Lung (tissue), 12 donors: ENCODE data around the gene FNDC8. TPM values are rescaled to one million over a fixed set of nuclear protein-coding genes. Genes with fewer than 3 reads are reported as not detected.

Experiments used
- ATAC-seq: fragments of 200-7000 bp; cut with Tn5 transposase; one replicate; pipeline ENCODE4 v1.9.1; 2020; ENCODE audit warnings: moderate number of reproducible peaks; ENCODE audit not compliant: insufficient read depth, low FRiP score
- DNase-seq, 3 donors: peaks; one replicate each; pipeline ENCODE4 v3.0.0-alpha.2; 2013 to 2017
- H3K27ac ChIP-seq, 2 donors: one replicate each; pipeline ENCODE4 v1.5.1; 2013; ENCODE audit warnings: mild to moderate bottlenecking in 2 of 2, moderate library complexity in 2 of 2, control low read depth in 1 of 2, inconsistent platforms in 1 of 2, low read depth in 1 of 2, low read length in 1 of 2
- H3K27me3 ChIP-seq, 3 donors: one replicate each; pipeline ENCODE4 v1.5.1; 2013; ENCODE audit warnings: low read length in 2 of 3; ENCODE audit not compliant: control insufficient read depth in 3 of 3, insufficient read depth in 3 of 3
- H3K36me3 ChIP-seq, 4 donors: one replicate each; pipeline ENCODE4 v1.5.1; 2013; ENCODE audit warnings: low read length in 4 of 4, mild to moderate bottlenecking in 1 of 4, moderate library complexity in 1 of 4; ENCODE audit not compliant: control insufficient read depth in 4 of 4, insufficient read depth in 4 of 4
- H3K4me1 ChIP-seq, 5 donors: one replicate each; pipeline ENCODE4 v1.5.1; 2013; ENCODE audit warnings: low read length in 5 of 5, mild to moderate bottlenecking in 2 of 5, moderate library complexity in 1 of 5; ENCODE audit not compliant: control insufficient read depth in 5 of 5, insufficient read depth in 5 of 5
- H3K4me3 ChIP-seq: one replicate; pipeline ENCODE4 v1.5.1; 2013; ENCODE audit warnings: mild to moderate bottlenecking, control low read depth, moderate library complexity
- H3K9ac ChIP-seq, 2 donors: one replicate each; pipeline ENCODE4 v1.5.1; 2013; ENCODE audit warnings: low read length in 2 of 2, control low read depth in 1 of 2; ENCODE audit not compliant: insufficient read depth in 1 of 2
- H3K9me3 ChIP-seq, 4 donors: one replicate each; pipeline ENCODE4 v1.5.1; 2013; ENCODE audit warnings: low read length in 3 of 4, mild to moderate bottlenecking in 1 of 4, moderate library complexity in 1 of 4; ENCODE audit not compliant: control insufficient read depth in 4 of 4, insufficient read depth in 3 of 4
- WGBS, 2 donors: extraction: QIAGEN DNeasy Blood & Tissue Kit; methylation state at CpG; one replicate each; pipeline ENCODE4 v1.1.7; 2013; 5-methylcytosine and 5-hydroxymethylcytosine counted together
- polyA plus RNA-seq, 2 donors: library from polyadenylated mRNA; stranded (reverse); fragments of 200-250 nt; gene quantifications; one replicate each; pipeline ENCODE4 v1.2.1, GENCODE V29; 2013
- total RNA-seq, 2 donors: library from RNA; depleted of rRNA in 1 of 2; stranded (reverse); fragments of >200 nt in 1 of 2; gene quantifications; one replicate each; pipeline ENCODE4 v1.2.1, GENCODE V29; 2014 to 2021
- TF ChIP-seq, protein P1 (sequence below): IDR thresholded peaks from 2 replicates; pipeline ENCODE4 v1.5.1; 2012; ENCODE audit warnings: mild to moderate bottlenecking; ENCODE audit errors: control extremely low read depth, extremely low read depth
- donor health status: control.
- donor health status: control.
- donor health status: Bipolar disorder and iron deficiency.
- donor health status: healthy.
- donor health status: DM: yes; HTN: yes; CAD: no.

The FNDC8 gene
- total and polyA plus RNA-seq, 4 donors: not detected

DNA sequence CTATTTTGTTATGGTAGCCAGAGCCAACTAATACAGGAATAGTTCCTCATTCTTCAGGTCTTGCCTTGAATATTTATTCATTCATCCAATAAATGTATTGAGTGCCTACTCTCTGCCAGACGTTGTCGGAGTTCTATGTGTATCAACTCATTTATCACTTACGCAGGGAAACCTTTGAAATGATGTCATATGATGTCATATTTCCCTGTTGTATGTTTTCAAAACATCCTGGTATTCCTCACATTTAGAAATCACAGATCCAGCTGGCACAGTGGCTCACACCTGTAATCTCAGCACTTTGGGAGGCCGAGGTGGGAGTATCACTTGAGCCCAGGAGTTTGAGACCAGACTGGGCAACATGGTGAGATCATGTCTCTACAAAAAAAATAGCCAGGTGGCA, 23.4 kb downstream of the FNDC8 start:
- DNase-seq (no peak), ATAC-seq (no peak)
- WGBS, 2 donors: 75 to 87% methylated on average over 4 of the region's 4 CpGs
- H3K9ac ChIP-seq: no peak overlapping the region
- H3K4me1 ChIP-seq: peaks cover 0 to 8% (median 5%) of the 10 kb centered on the region in 5 donors
- no peaks in the 10 kb centered on the region for H3K9me3 ChIP-seq
- TF ChIP-seq, protein P1, sequence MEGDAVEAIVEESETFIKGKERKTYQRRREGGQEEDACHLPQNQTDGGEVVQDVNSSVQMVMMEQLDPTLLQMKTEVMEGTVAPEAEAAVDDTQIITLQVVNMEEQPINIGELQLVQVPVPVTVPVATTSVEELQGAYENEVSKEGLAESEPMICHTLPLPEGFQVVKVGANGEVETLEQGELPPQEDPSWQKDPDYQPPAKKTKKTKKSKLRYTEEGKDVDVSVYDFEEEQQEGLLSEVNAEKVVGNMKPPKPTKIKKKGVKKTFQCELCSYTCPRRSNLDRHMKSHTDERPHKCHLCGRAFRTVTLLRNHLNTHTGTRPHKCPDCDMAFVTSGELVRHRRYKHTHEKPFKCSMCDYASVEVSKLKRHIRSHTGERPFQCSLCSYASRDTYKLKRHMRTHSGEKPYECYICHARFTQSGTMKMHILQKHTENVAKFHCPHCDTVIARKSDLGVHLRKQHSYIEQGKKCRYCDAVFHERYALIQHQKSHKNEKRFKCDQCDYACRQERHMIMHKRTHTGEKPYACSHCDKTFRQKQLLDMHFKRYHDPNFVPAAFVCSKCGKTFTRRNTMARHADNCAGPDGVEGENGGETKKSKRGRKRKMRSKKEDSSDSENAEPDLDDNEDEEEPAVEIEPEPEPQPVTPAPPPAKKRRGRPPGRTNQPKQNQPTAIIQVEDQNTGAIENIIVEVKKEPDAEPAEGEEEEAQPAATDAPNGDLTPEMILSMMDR: no peak
- peaks cover 0 to 1% (median 0%) of the 10 kb centered on the region in 4 donors for H3K36me3 ChIP-seq
- H3K27ac ChIP-seq: no peak overlapping the region
- no peak overlapping the region for H3K4me3 ChIP-seq
- H3K27me3 ChIP-seq: peaks cover 0 to 3% (median 2%) of the 10 kb centered on the region in 3 donors

DNA sequence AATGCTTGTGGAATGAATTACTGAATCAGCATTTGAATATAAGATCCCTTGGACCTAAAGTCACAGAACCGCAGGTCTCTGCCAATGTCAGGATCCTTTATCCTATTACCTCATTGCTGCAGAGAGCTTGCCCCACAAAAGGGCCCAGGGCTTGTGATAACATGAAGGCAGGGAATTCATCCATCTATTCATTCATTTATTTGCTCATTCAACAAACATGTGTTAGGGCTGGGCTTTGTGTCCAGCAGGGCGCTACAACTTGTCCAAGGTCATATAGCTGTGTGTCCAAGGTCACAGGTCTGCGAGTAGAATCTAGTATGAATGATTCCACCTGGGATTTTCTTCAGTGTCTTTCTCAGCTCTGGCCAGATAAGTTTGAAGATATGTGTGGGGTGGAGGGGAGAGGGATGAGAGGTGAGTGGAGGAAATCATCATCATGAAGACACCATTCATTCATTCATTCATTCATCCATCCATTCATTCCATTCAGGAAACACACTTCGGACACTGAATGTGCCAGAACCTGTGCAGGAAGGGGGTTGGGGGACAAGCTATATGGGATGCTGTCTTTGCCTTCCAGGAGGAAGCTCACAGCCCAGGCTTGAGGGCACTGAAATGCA, 24.9 kb downstream of the FNDC8 start:
- DNase-seq: no peak
- H3K4me1 ChIP-seq: peaks cover 0 to 5% (median 0%) of the 10 kb centered on the region in 5 donors
- TF ChIP-seq, protein P1: no peak
- H3K27me3 ChIP-seq: peaks cover 0 to 3% (median 2%) of the 10 kb centered on the region in 3 donors
- peak overlapping the region in 1 of 2 donors; percentile 94 for H3K27ac ChIP-seq
- no peak overlapping the region for H3K4me3 ChIP-seq
- H3K9ac ChIP-seq: no peak overlapping the region
- no peak for ATAC-seq
- WGBS, 2 donors: 69 to 93% methylated on average over 4 of the region's 4 CpGs
- no peaks in the 10 kb centered on the region for H3K36me3 ChIP-seq
- no peaks in the 10 kb centered on the region for H3K9me3 ChIP-seq

DNA sequence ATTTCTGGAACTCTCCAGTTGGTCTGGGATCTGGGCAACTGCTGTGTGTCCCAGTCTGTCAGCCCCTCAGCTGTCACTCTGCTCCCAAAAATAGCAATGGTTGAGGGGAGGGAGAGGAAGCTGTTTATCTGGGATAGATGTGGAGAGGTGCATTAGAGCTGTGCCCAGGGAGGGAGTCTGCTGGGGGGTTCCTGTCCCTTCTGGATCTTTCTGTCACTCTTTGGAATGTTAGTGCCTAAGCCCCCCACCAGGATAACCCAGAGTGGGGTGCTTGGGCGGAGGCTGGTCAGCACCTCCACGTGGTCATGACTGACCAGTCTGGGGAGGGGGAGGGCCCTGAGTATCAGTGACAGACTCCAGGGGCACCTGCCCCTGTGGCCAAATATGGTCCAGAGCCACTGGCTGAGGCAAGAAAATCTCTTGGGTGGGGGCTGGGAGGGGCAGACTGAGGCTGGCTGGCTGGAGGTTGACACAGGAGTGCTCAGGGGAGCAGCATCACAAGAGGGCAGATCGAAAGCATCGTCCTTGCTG, 26.0 kb downstream of the FNDC8 start, which contains the start of gene UNC45B:
UNC45B (plus strand) TSS at position 443 of the 531 bp plus-strand sequence. CDS start 447 bp downstream, outside the sequence.
- no peak for DNase-seq
- H3K27ac ChIP-seq: peak within 1 kb of the TSS in 1 of 2 donors; percentile 94
- no peak within 1 kb of the TSS for H3K4me3 ChIP-seq
- TF ChIP-seq, protein P1: no peak
- H3K9me3 ChIP-seq: no peaks in the 10 kb centered on the region
- peaks cover 0 to 6% (median under 1%) of the 10 kb centered on the region in 5 donors for H3K4me1 ChIP-seq
- WGBS, 2 donors: 77 to 79% methylated on average over 4 of the region's 4 CpGs
- no peaks in the 10 kb centered on the region for H3K36me3 ChIP-seq
- no peak for ATAC-seq
- no peak within 1 kb of the TSS for H3K9ac ChIP-seq
- peaks cover 0 to 3% (median 2%) of the 10 kb centered on the region in 3 donors for H3K27me3 ChIP-seq
